ENCODE data around the gene PDIA5.
"Not testable (repeated sequence)": the region's sequence is repeated elsewhere in the genome, so short reads cannot be mapped to it uniquely, and the experiment has no call there.

The PDIA5 gene

GRCh38 chr3:123149525-123149924 lies 82.7 kb downstream of the PDIA5 start:
- H3K4me3 ChIP-seq (ENCODE audit: low read depth, low read length): no peak overlapping the region
- TF ChIP-seq, protein P1, sequence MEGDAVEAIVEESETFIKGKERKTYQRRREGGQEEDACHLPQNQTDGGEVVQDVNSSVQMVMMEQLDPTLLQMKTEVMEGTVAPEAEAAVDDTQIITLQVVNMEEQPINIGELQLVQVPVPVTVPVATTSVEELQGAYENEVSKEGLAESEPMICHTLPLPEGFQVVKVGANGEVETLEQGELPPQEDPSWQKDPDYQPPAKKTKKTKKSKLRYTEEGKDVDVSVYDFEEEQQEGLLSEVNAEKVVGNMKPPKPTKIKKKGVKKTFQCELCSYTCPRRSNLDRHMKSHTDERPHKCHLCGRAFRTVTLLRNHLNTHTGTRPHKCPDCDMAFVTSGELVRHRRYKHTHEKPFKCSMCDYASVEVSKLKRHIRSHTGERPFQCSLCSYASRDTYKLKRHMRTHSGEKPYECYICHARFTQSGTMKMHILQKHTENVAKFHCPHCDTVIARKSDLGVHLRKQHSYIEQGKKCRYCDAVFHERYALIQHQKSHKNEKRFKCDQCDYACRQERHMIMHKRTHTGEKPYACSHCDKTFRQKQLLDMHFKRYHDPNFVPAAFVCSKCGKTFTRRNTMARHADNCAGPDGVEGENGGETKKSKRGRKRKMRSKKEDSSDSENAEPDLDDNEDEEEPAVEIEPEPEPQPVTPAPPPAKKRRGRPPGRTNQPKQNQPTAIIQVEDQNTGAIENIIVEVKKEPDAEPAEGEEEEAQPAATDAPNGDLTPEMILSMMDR (IDR thresholded peaks at IDR 0.05; ENCODE audit: low read depth, low read length): no peak

- H3K4me3 ChIP-seq (ENCODE audit: low read depth, low read length): no peak overlapping the region
- TF ChIP-seq, protein P1 (IDR thresholded peaks at IDR 0.05; ENCODE audit: low read depth, low read length): no peak
Observed at GRCh38 chr3:123150449-123151215, 83.8 kb downstream of the PDIA5 start.

DNA sequence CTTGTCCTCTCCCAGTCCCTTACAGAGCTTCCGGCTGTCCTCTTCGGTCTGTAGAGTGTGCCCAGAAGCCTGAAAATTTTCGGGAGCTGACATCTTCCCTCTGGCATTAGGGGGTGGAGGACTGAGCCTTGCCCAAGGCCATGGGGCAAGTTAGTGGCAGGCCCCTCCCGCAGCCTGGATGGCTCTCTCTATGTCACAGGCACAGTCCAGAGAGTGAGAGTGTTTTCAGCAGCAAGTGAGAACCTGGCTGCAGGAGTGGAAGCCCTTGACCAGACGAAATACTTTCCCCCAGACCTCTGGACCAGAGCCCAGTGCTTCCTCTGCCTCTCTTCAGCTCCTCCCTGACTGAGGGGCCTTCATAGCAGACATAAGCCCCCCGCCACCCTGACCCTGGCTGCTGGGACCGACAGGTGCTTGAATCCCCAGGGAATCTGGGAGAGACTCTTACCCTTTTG lies 84.5 kb downstream of the PDIA5 start:
- TF ChIP-seq, protein P1 (IDR thresholded peaks at IDR 0.05; ENCODE audit: low read depth, low read length): no peak
- no peak overlapping the region for H3K4me3 ChIP-seq (ENCODE audit: low read depth, low read length)

DNA sequence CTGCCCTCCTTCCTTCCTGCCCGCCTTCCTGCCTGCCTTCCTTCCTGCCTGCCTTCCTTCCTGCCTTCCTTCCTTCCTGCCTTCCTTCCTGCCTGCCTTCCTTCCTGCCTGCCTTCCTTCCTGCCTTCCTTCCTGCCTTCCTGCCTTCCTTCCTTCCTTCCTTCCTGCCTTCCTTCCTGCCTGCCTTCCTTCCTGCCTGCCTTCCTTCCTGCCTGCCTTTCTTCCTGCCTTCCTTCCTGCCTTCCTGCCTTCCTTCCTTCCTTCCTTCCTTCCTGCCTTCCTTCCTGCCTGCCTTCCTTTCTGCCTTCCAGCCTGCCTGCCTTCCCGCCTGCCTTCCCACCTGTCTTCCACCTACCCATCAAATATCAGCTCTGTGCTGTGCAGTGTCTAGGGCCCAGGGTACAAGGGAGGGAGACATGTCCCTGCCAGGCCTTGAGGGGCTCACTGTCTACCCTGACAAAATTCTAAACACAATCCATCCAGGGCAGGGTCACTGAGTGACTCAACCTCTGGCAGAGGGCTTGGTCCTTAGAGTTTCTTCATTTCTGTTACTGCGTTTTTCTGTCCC lies 85.1 kb downstream of the PDIA5 start:
- not testable (repeated sequence) for H3K4me3 ChIP-seq (ENCODE audit: low read depth, low read length)

GRCh38 chr3:123152687-123153086 lies 85.9 kb downstream of the PDIA5 start:
- TF ChIP-seq, protein P1 (IDR thresholded peaks at IDR 0.05; ENCODE audit: low read depth, low read length): no peak
- H3K4me3 ChIP-seq (ENCODE audit: low read depth, low read length): no peak overlapping the region

- H3K4me3 ChIP-seq (ENCODE audit: low read depth, low read length): no peak overlapping the region
- TF ChIP-seq, protein P1 (IDR thresholded peaks at IDR 0.05; ENCODE audit: low read depth, low read length): no peak
Observed at GRCh38 chr3:123153125-123154019, 86.5 kb downstream of the PDIA5 start.

GRCh38 chr3:123154020-123154985 lies 87.5 kb downstream of the PDIA5 start:
- no peak overlapping the region for H3K4me3 ChIP-seq (ENCODE audit: low read depth, low read length)
- TF ChIP-seq, protein P1 (IDR thresholded peaks at IDR 0.05; ENCODE audit: low read depth, low read length): no peak
